ENCODE results near the gene DCAF8L1. TPM values are rescaled to one million over a fixed set of nuclear protein-coding genes. Genes with fewer than 3 reads are reported as not detected.

DCAF8L1 gene
- total and polyA plus RNA-seq, 2 donors (not counting 3 experiments of a cell fraction or from before 2014, with no cell fraction given) = not detected

- BruUV-seq (replicated peaks) = no TSS peak
- FAIRE-seq = no peak
- intact Hi-C loops (cut with micrococcal nuclease) = no loop called here
Measured at GRCh38 chrX:28016823-28017222, 35.6 kb upstream of the DCAF8L1 start.

More at GRCh38 chrX:28016823-28017222, 35.6 kb upstream of the DCAF8L1 start:
- H3K4me3 ChIP-seq (replicated peaks in 1 of 3; ENCODE audit: insufficient read depth in 1 of 3, low read depth in 1 of 3, low read length in 3 of 3) = no peak overlapping the region
- TF ChIP-seq FOS (IDR thresholded peaks at IDR 0.05; ENCODE audit: borderline replicate concordance, insufficient read depth, low read length) (no peak), POLR2AphosphoS5 (IDR thresholded peaks at IDR 0.05; ENCODE audit: insufficient read depth, low read depth, low read length) (no peak), EZH2 (IDR thresholded peaks at IDR 0.05; ENCODE audit: borderline replicate concordance, low read depth, low read length, severe bottlenecking) (no peak), MYC (IDR thresholded peaks at IDR 0.05; ENCODE audit: low read depth, low read length) (no peak), GATA2 (IDR thresholded peaks at IDR 0.05; ENCODE audit: insufficient read depth, insufficient read length, low read depth, low read length) (no peak), POLR2A (IDR thresholded peaks at IDR 0.05; ENCODE audit: low read depth, low read length) (no peak), JUN (IDR thresholded peaks at IDR 0.05; ENCODE audit: borderline replicate concordance, insufficient read depth, insufficient read length, low read depth) (no peak)
- TF ChIP-seq, protein P1, sequence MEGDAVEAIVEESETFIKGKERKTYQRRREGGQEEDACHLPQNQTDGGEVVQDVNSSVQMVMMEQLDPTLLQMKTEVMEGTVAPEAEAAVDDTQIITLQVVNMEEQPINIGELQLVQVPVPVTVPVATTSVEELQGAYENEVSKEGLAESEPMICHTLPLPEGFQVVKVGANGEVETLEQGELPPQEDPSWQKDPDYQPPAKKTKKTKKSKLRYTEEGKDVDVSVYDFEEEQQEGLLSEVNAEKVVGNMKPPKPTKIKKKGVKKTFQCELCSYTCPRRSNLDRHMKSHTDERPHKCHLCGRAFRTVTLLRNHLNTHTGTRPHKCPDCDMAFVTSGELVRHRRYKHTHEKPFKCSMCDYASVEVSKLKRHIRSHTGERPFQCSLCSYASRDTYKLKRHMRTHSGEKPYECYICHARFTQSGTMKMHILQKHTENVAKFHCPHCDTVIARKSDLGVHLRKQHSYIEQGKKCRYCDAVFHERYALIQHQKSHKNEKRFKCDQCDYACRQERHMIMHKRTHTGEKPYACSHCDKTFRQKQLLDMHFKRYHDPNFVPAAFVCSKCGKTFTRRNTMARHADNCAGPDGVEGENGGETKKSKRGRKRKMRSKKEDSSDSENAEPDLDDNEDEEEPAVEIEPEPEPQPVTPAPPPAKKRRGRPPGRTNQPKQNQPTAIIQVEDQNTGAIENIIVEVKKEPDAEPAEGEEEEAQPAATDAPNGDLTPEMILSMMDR (IDR thresholded peaks at IDR 0.05; ENCODE audit: extremely low read depth in 1 of 2, insufficient read depth in 1 of 2, low read depth in 1 of 2, low read length in 2 of 2) = no peak
- TF ChIP-seq, protein P2, sequence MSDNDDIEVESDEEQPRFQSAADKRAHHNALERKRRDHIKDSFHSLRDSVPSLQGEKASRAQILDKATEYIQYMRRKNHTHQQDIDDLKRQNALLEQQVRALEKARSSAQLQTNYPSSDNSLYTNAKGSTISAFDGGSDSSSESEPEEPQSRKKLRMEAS (IDR thresholded peaks at IDR 0.05; ENCODE audit: insufficient read depth, insufficient read length) = no peak
- DNase-seq (ENCODE audit: low read depth, low spot score) = no peak
- CTCF ChIA-PET = no interaction called here
- no peaks in the 10 kb centered on the region for H3K27me3 ChIP-seq (ENCODE audit: control insufficient read depth in 2 of 2, insufficient read depth in 2 of 2, low read length in 2 of 2)
- H3K27ac ChIP-seq (ENCODE audit: insufficient read depth, low read depth, low read length) = no peak overlapping the region
- no peaks in the 10 kb centered on the region for H4K20me1 ChIP-seq (replicated peaks; ENCODE audit: control insufficient read depth, extremely low read depth, insufficient read depth, low read length)
- no peaks in the 10 kb centered on the region for H3K4me1 ChIP-seq (ENCODE audit: control insufficient read depth, extremely low read depth, insufficient read depth, low read length)
- no peaks in the 10 kb centered on the region for H3K36me3 ChIP-seq (ENCODE audit: control insufficient read depth in 2 of 2, extremely low read depth in 1 of 2, insufficient read depth in 2 of 2, low read length in 2 of 2)
- no peaks in the 10 kb centered on the region for H3K9me1 ChIP-seq (replicated peaks; ENCODE audit: control insufficient read depth, extremely low read depth, insufficient read depth, low read length)
- H3K79me2 ChIP-seq (ENCODE audit: control insufficient read depth, insufficient read depth, low read length) = no peaks in the 10 kb centered on the region
- H2AFZ ChIP-seq (ENCODE audit: low read depth, low read length) = no peak overlapping the region
- no peaks in the 10 kb centered on the region for H3K9me3 ChIP-seq (replicated peaks; ENCODE audit: control insufficient read depth, insufficient read depth, low read length)
- H3K4me2 ChIP-seq (ENCODE audit: insufficient read depth, low read length) = no peak overlapping the region
- dilution Hi-C loops (cut with MboI; ENCODE audit: extremely low pct_ligation_motif_present, low sequenced_read_pairs) = no loop called here
- no peak overlapping the region for H3K9ac ChIP-seq (replicated peaks; ENCODE audit: extremely low read depth, insufficient read depth, low read length)
- POLR2A ChIA-PET = no interaction called here
